Measurements from ENCODE around the gene CD109.
"Not testable (repeated sequence)": the region's sequence is repeated elsewhere in the genome, so short reads cannot be mapped to it uniquely, and the experiment has no call there.

GRCh38 chr6:73715111-73715508 lies 19.1 kb downstream of the CD109 start:
- TF ChIP-seq, protein P1, sequence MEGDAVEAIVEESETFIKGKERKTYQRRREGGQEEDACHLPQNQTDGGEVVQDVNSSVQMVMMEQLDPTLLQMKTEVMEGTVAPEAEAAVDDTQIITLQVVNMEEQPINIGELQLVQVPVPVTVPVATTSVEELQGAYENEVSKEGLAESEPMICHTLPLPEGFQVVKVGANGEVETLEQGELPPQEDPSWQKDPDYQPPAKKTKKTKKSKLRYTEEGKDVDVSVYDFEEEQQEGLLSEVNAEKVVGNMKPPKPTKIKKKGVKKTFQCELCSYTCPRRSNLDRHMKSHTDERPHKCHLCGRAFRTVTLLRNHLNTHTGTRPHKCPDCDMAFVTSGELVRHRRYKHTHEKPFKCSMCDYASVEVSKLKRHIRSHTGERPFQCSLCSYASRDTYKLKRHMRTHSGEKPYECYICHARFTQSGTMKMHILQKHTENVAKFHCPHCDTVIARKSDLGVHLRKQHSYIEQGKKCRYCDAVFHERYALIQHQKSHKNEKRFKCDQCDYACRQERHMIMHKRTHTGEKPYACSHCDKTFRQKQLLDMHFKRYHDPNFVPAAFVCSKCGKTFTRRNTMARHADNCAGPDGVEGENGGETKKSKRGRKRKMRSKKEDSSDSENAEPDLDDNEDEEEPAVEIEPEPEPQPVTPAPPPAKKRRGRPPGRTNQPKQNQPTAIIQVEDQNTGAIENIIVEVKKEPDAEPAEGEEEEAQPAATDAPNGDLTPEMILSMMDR (IDR thresholded peaks at IDR 0.05): not testable (repeated sequence)
- TF ChIP-seq POLR2A (IDR thresholded peaks at IDR 0.05): not testable (repeated sequence)
